Testis (tissue), 2 donors: ENCODE results near the gene COL4A2.

Experiments used
- POLR2A ChIP-seq: fragments of 450-650 bp; IDR thresholded peaks from one replicate; pipeline ENCODE4 v1.6.1; 2017; ENCODE audit warnings: antibody characterized with exemption, mild to moderate bottlenecking, moderate library complexity
- TF ChIP-seq, protein P1 (sequence below), 3 experiments: fragments of 450-650 bp in 2 of 3; fragments of 200-600 bp in 1 of 3; sonication (generic) in 1 of 3; IDR thresholded peaks; one replicate each; pipeline ENCODE4 v1.5.1; 2016 to 2019; ENCODE audit warnings: antibody characterized with exemption in 3 of 3, mild to moderate bottlenecking in 2 of 3, moderate library complexity in 1 of 3

DNA sequence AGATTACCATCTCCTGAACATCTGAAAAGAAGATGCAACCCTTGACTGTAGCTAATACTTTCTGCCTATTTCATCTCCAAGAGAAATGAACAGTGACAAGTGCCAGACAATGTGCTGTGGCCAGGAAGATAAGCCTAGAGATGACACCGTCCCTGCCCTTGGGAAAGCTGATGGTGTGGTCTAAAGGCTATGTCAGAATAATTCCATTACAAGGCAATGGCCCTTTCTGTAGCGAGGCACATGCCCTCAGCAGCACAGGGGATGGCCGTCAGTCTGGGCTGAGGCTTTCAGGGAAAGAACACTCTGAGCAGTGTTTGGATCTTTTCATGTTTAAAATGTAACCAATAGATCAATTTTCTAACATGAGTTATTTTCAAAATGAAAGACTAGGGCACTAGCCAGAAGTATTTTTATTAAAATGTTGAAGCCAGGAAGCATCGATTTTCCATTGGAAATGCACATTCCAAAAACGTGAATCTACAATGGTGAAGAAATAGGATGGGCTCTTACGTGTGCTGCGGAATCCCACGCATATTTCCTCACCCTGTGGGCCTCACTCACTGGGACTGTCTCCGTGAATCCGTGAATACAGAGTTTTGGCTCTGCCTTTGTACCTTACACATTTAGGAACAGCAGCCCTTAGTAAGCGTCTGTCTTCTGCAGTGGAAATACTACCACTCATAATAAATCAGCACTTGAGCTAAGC is 22.2 kb upstream of the COL4A2 start:
- TF ChIP-seq, protein P1, sequence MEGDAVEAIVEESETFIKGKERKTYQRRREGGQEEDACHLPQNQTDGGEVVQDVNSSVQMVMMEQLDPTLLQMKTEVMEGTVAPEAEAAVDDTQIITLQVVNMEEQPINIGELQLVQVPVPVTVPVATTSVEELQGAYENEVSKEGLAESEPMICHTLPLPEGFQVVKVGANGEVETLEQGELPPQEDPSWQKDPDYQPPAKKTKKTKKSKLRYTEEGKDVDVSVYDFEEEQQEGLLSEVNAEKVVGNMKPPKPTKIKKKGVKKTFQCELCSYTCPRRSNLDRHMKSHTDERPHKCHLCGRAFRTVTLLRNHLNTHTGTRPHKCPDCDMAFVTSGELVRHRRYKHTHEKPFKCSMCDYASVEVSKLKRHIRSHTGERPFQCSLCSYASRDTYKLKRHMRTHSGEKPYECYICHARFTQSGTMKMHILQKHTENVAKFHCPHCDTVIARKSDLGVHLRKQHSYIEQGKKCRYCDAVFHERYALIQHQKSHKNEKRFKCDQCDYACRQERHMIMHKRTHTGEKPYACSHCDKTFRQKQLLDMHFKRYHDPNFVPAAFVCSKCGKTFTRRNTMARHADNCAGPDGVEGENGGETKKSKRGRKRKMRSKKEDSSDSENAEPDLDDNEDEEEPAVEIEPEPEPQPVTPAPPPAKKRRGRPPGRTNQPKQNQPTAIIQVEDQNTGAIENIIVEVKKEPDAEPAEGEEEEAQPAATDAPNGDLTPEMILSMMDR (IDR thresholded peaks at IDR 0.05) = no peak
- no peak for TF ChIP-seq POLR2A
